HEK293 (cell line): Measurements from ENCODE around the gene RPS6KA2.
"Not testable (repeated sequence)": the region's sequence is repeated elsewhere in the genome, so short reads cannot be mapped to it uniquely, and the experiment has no call there.

Source experiments
- CTCF ChIP-seq: fragments of 450-650 bp; formaldehyde crosslinking; IDR thresholded peaks from 2 replicates; pipeline ENCODE4 v1.5.1; 2016; ENCODE audit warnings: missing biosample characterization, missing genetic modification characterization
- MEIS1 ChIP-seq: sonication (generic); formaldehyde crosslinking; IDR thresholded peaks from 2 replicates; pipeline ENCODE4 v1.8.1; 2022; ENCODE audit warnings: missing genetic modification reagents, mild to moderate bottlenecking, borderline replicate concordance
- MYNN ChIP-seq: fragments of 450-650 bp; formaldehyde crosslinking; IDR thresholded peaks from 2 replicates; pipeline ENCODE4 v1.5.1; 2016; ENCODE audit warnings: missing biosample characterization, missing genetic modification characterization, borderline replicate concordance
- PRDM10 ChIP-seq: fragments of 450-650 bp; formaldehyde crosslinking; IDR thresholded peaks from 2 replicates; pipeline ENCODE4 v1.5.1; 2016; ENCODE audit warnings: missing biosample characterization, missing genetic modification characterization
- YY1 ChIP-seq: fragments of 450-650 bp; formaldehyde crosslinking; IDR thresholded peaks from 2 replicates; pipeline ENCODE4 v1.5.1; 2018; ENCODE audit warnings: missing biosample characterization, missing genetic modification characterization
- ZBTB20 ChIP-seq: fragments of 450-650 bp; formaldehyde crosslinking; IDR thresholded peaks from 2 replicates; pipeline ENCODE4 v1.5.1; 2016; ENCODE audit warnings: missing biosample characterization, missing genetic modification characterization
- ZBTB44 ChIP-seq: fragments of 450-650 bp; IDR thresholded peaks from 2 replicates; pipeline ENCODE4 v1.5.1; 2018; ENCODE audit warnings: missing biosample characterization, mild to moderate bottlenecking, missing genetic modification characterization
- ZNF16 ChIP-seq: fragments of 450-650 bp; formaldehyde crosslinking; IDR thresholded peaks from 2 replicates; pipeline ENCODE4 v1.5.1; 2016; ENCODE audit warnings: low read depth, missing biosample characterization, missing genetic modification characterization
- ZNF335 ChIP-seq: fragments of 450-650 bp; formaldehyde crosslinking; conservative IDR thresholded peaks from 2 replicates; pipeline ENCODE4 v1.5.1; 2016; ENCODE audit warnings: missing biosample characterization, missing genetic modification characterization
- ZNF473 ChIP-seq: fragments of 450-650 bp; formaldehyde crosslinking; IDR thresholded peaks from 2 replicates; pipeline ENCODE4 v1.5.1; 2017; ENCODE audit warnings: missing biosample characterization, missing genetic modification characterization
- ZNF670 ChIP-seq: fragments of 450-650 bp; formaldehyde crosslinking; IDR thresholded peaks from 2 replicates; pipeline ENCODE4 v1.5.1; 2016; ENCODE audit warnings: missing biosample characterization, missing genetic modification characterization, low read depth

- TF ChIP-seq ZNF335; YY1 (tag by site-specific recombination); MYNN (tag by site-specific recombination); PRDM10 (tag by site-specific recombination); MEIS1; ZBTB20 (tag by site-specific recombination); CTCF; ZNF16; ZBTB44 (tag by site-specific recombination); ZNF473; ZNF670 (tag by site-specific recombination): not testable (repeated sequence)
These were observed 98.0 kb downstream of the RPS6KA2 start for GRCh38 chr6:166529058-166529457.
